Liver (tissue), 9 donors: Measurements from ENCODE around the gene PDZRN4. TPM values are rescaled to one million over a fixed set of nuclear protein-coding genes. Genes with fewer than 3 reads are reported as not detected.

Experiments used
- DNase-seq: peaks from one replicate; pipeline ENCODE4 v3.0.0-alpha.2; 2017; ENCODE audit warnings: low spot score
- H3K27ac ChIP-seq, 2 donors: one replicate each; pipeline ENCODE4 v1.7.0; 2013; ENCODE audit warnings: inconsistent platforms in 2 of 2, low read length in 2 of 2, control low read depth in 1 of 2, low read depth in 1 of 2, mild to moderate bottlenecking in 1 of 2
- H3K27me3 ChIP-seq, 4 donors: one replicate each; pipeline versions ENCODE4 v1.6.1 to v1.7.0; 2013; ENCODE audit warnings: low read length in 3 of 4, inconsistent platforms in 1 of 4, mild to moderate bottlenecking in 1 of 4, moderate library complexity in 1 of 4; ENCODE audit not compliant: control insufficient read depth in 4 of 4, insufficient read depth in 4 of 4
- H3K36me3 ChIP-seq, 4 donors: one replicate each; pipeline versions ENCODE4 v1.6.1 to v1.7.0; 2013; ENCODE audit warnings: low read length in 3 of 4, mild to moderate bottlenecking in 3 of 4, low read depth in 1 of 4, moderate library complexity in 1 of 4; ENCODE audit not compliant: control insufficient read depth in 4 of 4, insufficient read depth in 3 of 4
- H3K4me1 ChIP-seq, 4 donors: one replicate each; pipeline versions ENCODE4 v1.6.1 to v1.7.0; 2013; ENCODE audit warnings: low read length in 3 of 4, mild to moderate bottlenecking in 3 of 4, moderate library complexity in 1 of 4; ENCODE audit not compliant: control insufficient read depth in 4 of 4, insufficient read depth in 4 of 4
- H3K4me3 ChIP-seq, 3 donors: one replicate each; pipeline versions ENCODE4 v1.6.1 to v1.7.0; 2013; ENCODE audit warnings: low read length in 3 of 3, control low read depth in 1 of 3, low read depth in 1 of 3, mild to moderate bottlenecking in 1 of 3
- H3K9ac ChIP-seq, 2 donors: one replicate each; pipeline ENCODE4 v1.7.0; 2013; ENCODE audit warnings: low read length in 2 of 2, mild to moderate bottlenecking in 2 of 2, moderate library complexity in 2 of 2, control low read depth in 1 of 2, low read depth in 1 of 2
- H3K9me3 ChIP-seq, 4 donors: one replicate each; pipeline versions ENCODE4 v1.6.1 to v1.7.0; 2013; ENCODE audit warnings: low read length in 3 of 4; ENCODE audit not compliant: control insufficient read depth in 4 of 4
- FOXA1 ChIP-seq: IDR thresholded peaks from 2 replicates; pipeline ENCODE4 v1.6.1; 2016; ENCODE audit warnings: antibody characterized with exemption
- FOXA2 ChIP-seq: IDR thresholded peaks from 2 replicates; pipeline ENCODE4 v1.6.1; 2016; ENCODE audit warnings: antibody characterized with exemption
- HNF4A ChIP-seq, 2 donors: conservative IDR thresholded peaks; 2 replicates each; pipeline ENCODE4 v1.6.1; 2016; ENCODE audit warnings: antibody characterized with exemption in 2 of 2, mild to moderate bottlenecking in 2 of 2
- HNF4G ChIP-seq: IDR thresholded peaks from 2 replicates; pipeline ENCODE4 v1.6.1; 2016; ENCODE audit warnings: antibody characterized with exemption
- JUND ChIP-seq, 2 donors: IDR thresholded peaks; 2 replicates each; pipeline ENCODE4 v1.6.1; 2016; ENCODE audit warnings: antibody characterized with exemption in 2 of 2
- NR2F2 ChIP-seq: IDR thresholded peaks from 2 replicates; pipeline ENCODE4 v1.6.1; 2016; ENCODE audit warnings: antibody characterized with exemption
- SP1 ChIP-seq: IDR thresholded peaks from 2 replicates; pipeline ENCODE4 v1.6.1; 2018; ENCODE audit warnings: antibody characterized with exemption, mild to moderate bottlenecking
- TAF1 ChIP-seq: conservative IDR thresholded peaks from 2 replicates; pipeline ENCODE4 v1.6.1; 2016; ENCODE audit warnings: antibody characterized with exemption, mild to moderate bottlenecking
- YY1 ChIP-seq: IDR thresholded peaks from 2 replicates; pipeline ENCODE4 v1.6.1; 2016; ENCODE audit warnings: antibody characterized with exemption, mild to moderate bottlenecking
- WGBS: extraction: QIAGEN DNeasy Blood & Tissue Kit; methylation state at CpG from one replicate; pipeline ENCODE4 v1.1.7; 2013; 5-methylcytosine and 5-hydroxymethylcytosine counted together
- polyA plus RNA-seq, 2 donors: library from polyadenylated mRNA; stranded (reverse) in 1 of 2; unstranded in 1 of 2; fragments of 200-250 nt in 1 of 2; fragments of >200 nt in 1 of 2; fragmentation: Nextera tagmentation in 1 of 2; extraction: Ambion mirVana in 1 of 2; gene quantifications; one replicate each; pipeline versions ENCODE4 v1.2.1 to v1.2.3, GENCODE V29; 2013 to 2015
- total RNA-seq, 2 donors: library from RNA; depleted of rRNA; stranded (reverse); fragments of >200 nt; gene quantifications; one replicate each; pipeline ENCODE4 v1.2.3, GENCODE V29; 2014
- TF ChIP-seq, protein P1 (sequence below): fragments of 150-350 bp; IDR thresholded peaks from 2 replicates; pipeline ENCODE4 v1.5.1; 2017; ENCODE audit warnings: improper control_type of control experiment, low read depth, low read length; ENCODE audit not compliant: missing input control
- TF ChIP-seq, protein P2 (sequence below): IDR thresholded peaks from 2 replicates; pipeline ENCODE4 v1.6.1; 2016; ENCODE audit warnings: antibody characterized with exemption
- TF ChIP-seq, protein P3 (sequence below): IDR thresholded peaks from 2 replicates; pipeline ENCODE4 v1.6.1; 2016; ENCODE audit warnings: antibody characterized with exemption
- TF ChIP-seq, protein P4 (sequence below): IDR thresholded peaks from 2 replicates; pipeline ENCODE4 v1.6.1; 2016; ENCODE audit warnings: antibody characterized with exemption
- donor health status: healthy.
- donor health status: healthy.
- donor health status: healthy.
- donor health status: healthy.
- donor health status: healthy.

The PDZRN4 gene
- total and polyA plus RNA-seq, 4 donors = 0.11 to 1.1 (median 0.24) TPM

DNA sequence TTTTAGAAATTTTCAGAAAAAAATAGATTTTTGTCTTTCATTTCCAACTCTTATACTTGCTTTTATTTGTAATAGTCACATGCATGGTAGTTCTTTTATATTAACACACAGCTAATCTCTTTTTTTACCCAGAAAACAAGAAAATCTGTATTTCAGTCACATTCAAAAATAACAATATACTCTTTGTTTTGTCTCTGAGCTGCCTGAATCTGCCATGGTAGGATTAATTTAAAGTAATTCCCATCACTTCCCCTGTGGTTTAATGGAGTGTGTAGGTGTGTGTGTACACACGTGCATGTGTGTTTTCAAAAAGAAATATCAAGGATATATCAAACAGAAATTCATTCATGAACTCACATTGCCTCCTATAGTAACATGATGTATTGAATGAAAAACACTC lies 42.6 kb downstream of the PDZRN4 start:
- Histone ChIP-seq H3K27ac (no peak overlapping the region), H3K9ac (no peak overlapping the region), H3K4me1 (no peaks in the 10 kb centered on the region), H3K36me3 (no peaks in the 10 kb centered on the region), H3K4me3 (no peak overlapping the region), H3K9me3 (no peaks in the 10 kb centered on the region), H3K27me3 (no peaks in the 10 kb centered on the region)
- no peak for DNase-seq
- WGBS = 71% methylated on average over 1 of the region's 1 CpG
- TF ChIP-seq HNF4A (conservative IDR thresholded peaks at IDR 0.05) = no peak
- TF ChIP-seq YY1 = no peak
- no peak for TF ChIP-seq SP1

DNA sequence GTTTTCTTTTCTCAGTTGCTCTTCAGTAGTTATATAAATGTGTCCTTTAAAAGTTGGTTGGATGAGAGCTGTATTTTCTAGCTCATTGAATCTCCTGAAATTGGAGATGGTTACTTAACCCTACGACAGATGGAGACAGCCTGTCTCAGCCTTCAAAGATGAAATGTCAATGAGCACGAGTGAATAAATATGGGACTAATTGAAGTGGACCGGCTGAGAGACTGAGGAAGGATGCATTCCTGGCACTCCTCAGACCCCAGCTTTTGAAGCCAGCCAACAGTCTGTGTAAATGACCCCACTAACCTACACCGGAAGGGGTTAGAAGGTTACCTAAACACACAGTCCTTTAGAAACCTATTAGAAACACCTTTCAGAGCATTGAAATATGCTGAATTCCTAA lies 46.6 kb downstream of the PDZRN4 start:
- WGBS = 22% methylated on average over 4 of the region's 4 CpGs
- Histone ChIP-seq H3K9me3 (no peaks in the 10 kb centered on the region), H3K9ac (no peak overlapping the region), H3K4me1 (no peaks in the 10 kb centered on the region), H3K36me3 (no peaks in the 10 kb centered on the region), H3K27ac (no peak overlapping the region), H3K27me3 (peaks cover 0 to 2% (median 0%) of the 10 kb centered on the region in 4 donors), H3K4me3 (no peak overlapping the region)
- TF ChIP-seq HNF4G (no peak), FOXA1 (no peak)
- TF ChIP-seq, protein P1, sequence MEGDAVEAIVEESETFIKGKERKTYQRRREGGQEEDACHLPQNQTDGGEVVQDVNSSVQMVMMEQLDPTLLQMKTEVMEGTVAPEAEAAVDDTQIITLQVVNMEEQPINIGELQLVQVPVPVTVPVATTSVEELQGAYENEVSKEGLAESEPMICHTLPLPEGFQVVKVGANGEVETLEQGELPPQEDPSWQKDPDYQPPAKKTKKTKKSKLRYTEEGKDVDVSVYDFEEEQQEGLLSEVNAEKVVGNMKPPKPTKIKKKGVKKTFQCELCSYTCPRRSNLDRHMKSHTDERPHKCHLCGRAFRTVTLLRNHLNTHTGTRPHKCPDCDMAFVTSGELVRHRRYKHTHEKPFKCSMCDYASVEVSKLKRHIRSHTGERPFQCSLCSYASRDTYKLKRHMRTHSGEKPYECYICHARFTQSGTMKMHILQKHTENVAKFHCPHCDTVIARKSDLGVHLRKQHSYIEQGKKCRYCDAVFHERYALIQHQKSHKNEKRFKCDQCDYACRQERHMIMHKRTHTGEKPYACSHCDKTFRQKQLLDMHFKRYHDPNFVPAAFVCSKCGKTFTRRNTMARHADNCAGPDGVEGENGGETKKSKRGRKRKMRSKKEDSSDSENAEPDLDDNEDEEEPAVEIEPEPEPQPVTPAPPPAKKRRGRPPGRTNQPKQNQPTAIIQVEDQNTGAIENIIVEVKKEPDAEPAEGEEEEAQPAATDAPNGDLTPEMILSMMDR = no peak
- no peak for DNase-seq

DNA sequence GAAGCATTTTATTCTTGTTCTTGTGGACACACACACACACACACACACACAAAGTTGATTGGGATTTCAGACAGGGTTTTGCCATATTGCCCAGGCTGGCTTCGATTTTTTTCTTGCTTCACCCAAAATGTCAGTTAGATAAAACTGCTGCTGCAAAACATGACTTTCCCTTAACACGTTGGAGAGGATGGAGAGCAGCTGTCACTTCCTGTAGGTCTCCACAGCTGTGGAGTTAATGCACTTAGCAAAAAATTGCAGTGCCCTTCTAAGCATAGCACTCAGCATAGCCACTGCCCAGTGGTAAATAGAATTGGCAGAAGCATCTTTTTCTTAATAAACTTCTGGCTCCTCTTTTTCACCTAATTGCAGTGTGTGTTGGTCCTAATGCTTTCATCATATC lies 54.5 kb downstream of the PDZRN4 start:
- Histone ChIP-seq H3K4me1 (no peaks in the 10 kb centered on the region), H3K27me3 (no peaks in the 10 kb centered on the region), H3K36me3 (no peaks in the 10 kb centered on the region), H3K4me3 (no peak overlapping the region), H3K27ac (no peak overlapping the region), H3K9me3 (no peaks in the 10 kb centered on the region), H3K9ac (no peak overlapping the region)
- 40% methylated on average over 2 of the region's 2 CpGs for WGBS
- no peak for TF ChIP-seq FOXA1
- TF ChIP-seq, protein P2, sequence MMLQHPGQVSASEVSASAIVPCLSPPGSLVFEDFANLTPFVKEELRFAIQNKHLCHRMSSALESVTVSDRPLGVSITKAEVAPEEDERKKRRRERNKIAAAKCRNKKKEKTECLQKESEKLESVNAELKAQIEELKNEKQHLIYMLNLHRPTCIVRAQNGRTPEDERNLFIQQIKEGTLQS = no peak
- no peak for TF ChIP-seq SP1
- TF ChIP-seq FOXA2 = no peak
- TF ChIP-seq TAF1 = no peak
- no peak for TF ChIP-seq NR2F2
- TF ChIP-seq, protein P3, sequence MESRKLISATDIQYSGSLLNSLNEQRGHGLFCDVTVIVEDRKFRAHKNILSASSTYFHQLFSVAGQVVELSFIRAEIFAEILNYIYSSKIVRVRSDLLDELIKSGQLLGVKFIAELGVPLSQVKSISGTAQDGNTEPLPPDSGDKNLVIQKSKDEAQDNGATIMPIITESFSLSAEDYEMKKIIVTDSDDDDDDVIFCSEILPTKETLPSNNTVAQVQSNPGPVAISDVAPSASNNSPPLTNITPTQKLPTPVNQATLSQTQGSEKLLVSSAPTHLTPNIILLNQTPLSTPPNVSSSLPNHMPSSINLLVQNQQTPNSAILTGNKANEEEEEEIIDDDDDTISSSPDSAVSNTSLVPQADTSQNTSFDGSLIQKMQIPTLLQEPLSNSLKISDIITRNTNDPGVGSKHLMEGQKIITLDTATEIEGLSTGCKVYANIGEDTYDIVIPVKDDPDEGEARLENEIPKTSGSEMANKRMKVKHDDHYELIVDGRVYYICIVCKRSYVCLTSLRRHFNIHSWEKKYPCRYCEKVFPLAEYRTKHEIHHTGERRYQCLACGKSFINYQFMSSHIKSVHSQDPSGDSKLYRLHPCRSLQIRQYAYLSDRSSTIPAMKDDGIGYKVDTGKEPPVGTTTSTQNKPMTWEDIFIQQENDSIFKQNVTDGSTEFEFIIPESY = no peak
- DNase-seq = no peak

DNA sequence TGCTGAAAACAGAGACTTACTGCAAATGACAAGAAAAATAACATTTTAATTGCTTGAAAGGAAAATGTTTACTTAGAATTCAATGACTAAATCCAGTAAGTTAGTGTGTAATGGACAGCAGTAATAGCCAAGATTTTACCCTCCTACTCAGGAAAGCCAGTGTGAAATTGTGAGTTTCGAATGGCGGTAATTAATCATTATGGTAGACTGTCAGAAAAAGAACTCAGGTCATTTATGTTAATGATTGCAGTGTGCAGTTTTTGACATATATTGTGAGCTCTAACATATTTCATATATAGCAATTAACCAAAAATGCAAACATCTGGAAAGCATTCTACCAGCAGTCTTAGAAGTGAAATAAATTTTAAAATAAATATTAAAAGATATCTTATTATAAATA lies 60.3 kb downstream of the PDZRN4 start:
- H3K27ac ChIP-seq = no peak overlapping the region
- no peak overlapping the region for H3K9ac ChIP-seq
- no peaks in the 10 kb centered on the region for H3K4me1 ChIP-seq
- no peak for DNase-seq
- no peak overlapping the region for H3K4me3 ChIP-seq
- H3K9me3 ChIP-seq = no peaks in the 10 kb centered on the region
- no peaks in the 10 kb centered on the region for H3K27me3 ChIP-seq
- WGBS = 89% methylated on average over 2 of the region's 2 CpGs
- H3K36me3 ChIP-seq = no peaks in the 10 kb centered on the region
- no peak for TF ChIP-seq HNF4A (conservative IDR thresholded peaks at IDR 0.05)
- TF ChIP-seq, protein P1 = no peak
- TF ChIP-seq, protein P3 = no peak
- no peak for TF ChIP-seq SP1
- TF ChIP-seq YY1 = no peak
- TF ChIP-seq, protein P2 = no peak
- TF ChIP-seq FOXA1 = no peak
- TF ChIP-seq, protein P4, sequence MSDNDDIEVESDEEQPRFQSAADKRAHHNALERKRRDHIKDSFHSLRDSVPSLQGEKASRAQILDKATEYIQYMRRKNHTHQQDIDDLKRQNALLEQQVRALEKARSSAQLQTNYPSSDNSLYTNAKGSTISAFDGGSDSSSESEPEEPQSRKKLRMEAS = no peak
- no peak for TF ChIP-seq NR2F2
- no peak for TF ChIP-seq FOXA2
- no peak for TF ChIP-seq JUND (IDR thresholded peaks at IDR 0.05)
